ENCODE results near the gene CTSC.
A peak's percentile ranks its signal among the peaks of the same experiment; 100 is the strongest.

The CTSC gene

DNA sequence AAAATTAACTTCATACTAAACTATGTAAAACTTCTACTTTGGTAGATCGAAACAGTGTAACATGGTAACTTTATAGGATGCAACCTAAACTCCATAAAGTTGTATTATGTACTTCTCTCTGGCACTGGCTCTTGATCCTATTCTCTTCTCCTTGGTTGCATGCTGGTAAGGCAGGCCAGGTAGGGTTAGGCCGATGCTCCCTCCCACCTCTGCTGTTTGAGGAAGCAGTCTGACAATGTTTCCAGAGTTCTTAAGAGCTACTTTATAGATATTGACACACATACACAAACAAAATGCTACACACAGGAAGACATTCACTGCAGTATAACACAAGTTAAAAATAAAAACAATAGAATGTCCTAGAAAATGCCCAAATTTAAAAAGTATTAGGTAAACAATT, 22.5 kb downstream of the CTSC start:
- DNase-seq = no peak

DNA sequence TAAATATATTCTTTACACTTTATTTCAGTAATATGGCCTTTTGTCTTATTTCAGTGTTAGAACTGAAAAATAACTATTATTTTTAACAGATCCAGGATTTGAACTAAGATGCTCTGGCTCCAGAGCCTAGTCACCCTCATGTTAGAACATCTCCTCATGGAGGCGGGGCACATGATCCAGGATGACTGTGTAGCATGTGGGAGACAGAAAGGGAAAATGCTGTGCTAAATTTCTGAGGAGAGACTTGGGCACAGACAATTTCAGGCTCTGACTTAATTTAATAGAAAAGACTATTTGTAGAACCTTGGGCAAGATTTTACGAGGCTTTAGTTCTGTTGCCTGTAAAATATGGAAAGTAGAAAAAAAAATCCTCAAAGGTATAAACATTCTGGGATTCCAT, 24.1 kb downstream of the CTSC start:
- DNase-seq = no peak

- DNase-seq = peak; percentile 76
Observed at GRCh38 chr11:88312628-88313027, 24.9 kb downstream of the CTSC start.

GRCh38 chr11:88310246-88310645, 27.3 kb downstream of the CTSC start:
- no peak for DNase-seq

DNA sequence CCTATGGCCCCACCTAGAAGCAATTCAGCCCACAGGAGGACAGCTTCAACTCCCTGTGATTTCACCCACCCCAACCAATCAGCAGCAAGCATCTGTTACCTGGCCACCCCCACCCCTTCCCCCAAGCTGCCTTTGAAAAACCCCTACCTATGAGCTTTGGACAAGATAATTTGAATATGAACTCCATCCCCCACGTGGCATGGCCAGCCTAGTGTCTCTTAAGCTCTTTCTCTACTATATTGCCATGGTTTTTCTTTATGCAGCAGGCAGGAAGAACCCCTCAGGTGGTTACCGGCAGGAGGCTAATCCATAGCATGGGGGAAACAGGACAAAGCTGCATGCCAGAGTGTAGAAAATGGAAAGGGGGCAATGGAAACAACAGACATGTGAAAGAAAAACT, 29.0 kb downstream of the CTSC start:
- no peak for DNase-seq

- no peak for DNase-seq
Observed at GRCh38 chr11:88307749-88308425, 29.6 kb downstream of the CTSC start.

GRCh38 chr11:88306785-88307184, 30.8 kb downstream of the CTSC start:
- DNase-seq = no peak

DNA sequence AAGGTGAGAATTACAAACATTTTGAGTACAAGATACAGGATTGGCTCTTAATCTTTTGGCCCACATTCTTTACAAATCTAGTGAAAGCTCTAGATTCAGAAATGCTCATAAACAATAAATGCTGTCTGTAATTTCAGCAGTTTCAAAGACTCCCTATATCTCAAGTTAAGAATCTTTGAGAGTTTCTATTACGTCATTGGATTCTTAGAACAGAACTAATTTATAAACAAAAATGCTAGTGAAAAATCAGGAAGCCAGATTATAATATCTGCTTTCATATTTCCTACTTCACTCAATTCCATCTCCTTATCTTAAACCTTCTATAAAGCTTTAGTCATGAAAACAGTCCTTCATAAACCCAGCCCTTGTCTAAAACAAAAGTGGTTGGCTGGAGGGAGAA, 32.1 kb downstream of the CTSC start:
- no peak for DNase-seq

GRCh38 chr11:88304352-88304751, 33.2 kb downstream of the CTSC start:
- DNase-seq = no peak

DNA sequence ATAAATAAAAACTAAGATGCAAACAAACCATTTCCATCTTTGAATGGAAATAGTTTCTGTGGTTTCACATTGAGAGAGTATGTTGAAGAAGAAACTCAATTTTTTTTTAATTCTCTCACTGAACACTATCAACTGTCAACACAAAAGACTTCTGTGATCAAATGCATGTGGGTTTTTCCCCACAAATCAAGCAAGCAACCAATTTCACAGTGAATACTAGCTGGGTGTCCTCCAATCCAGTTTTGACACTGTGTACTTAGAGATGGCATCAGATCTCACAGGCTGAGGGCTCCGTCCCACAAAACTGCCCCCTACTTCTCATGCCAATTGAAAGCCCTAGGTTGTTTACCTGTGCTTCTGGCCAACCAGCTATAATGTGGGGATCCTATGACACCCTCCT, 34.5 kb downstream of the CTSC start:
- DNase-seq = no peak

GRCh38 chr11:88301488-88302140, 35.9 kb downstream of the CTSC start:
- DNase-seq = no peak

DNA sequence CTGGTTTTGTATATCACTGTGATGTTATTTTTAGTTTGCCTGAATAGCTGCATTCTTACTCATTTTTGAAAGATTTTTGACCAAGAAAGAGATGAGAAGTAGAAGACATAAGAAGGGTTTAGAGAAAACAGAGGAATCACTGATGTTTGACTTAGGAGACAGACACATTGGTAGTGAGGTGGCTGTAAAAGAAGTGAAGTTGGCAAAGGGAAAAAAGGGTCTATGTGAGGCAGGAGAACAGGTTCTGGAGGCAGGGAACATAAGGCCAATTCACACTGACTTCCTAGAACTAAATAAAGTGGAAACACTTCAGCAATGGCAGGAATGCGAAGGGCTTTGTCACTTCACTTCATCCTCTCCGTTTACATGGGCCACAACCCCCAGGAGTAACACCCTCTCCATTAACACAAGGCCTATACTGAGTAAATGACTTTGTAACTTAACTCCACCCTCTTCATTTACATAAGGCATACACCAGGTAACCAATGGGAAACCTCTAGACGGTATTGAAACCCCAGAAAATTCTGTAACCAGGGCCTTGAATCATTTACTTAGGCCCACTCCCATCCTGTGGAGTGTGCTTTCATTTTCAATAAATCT, 36.5 kb downstream of the CTSC start:
- DNase-seq = no peak

DNA sequence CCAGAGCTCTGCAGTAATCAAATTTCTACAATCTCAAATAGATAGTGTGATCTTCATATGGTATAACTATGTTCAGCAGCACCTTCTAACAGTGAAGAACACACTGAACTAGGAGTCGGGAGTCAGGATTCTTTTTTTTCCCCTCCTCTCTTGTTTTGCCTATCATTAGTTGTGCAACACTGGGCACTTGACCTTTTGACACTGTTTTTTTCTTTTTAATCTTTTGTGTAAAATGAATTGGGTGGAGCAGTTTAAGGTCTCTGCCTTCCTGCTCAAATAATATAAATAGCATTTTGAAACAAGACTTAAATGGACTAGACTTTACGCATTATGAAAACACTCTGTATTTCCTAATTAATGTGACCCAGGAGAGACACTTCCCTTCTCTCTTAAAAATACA, 39.7 kb downstream of the CTSC start:
- peak; percentile 63 for DNase-seq

- DNase-seq = peak; percentile 63
Observed at GRCh38 chr11:88297421-88297820, 40.1 kb downstream of the CTSC start.

DNA sequence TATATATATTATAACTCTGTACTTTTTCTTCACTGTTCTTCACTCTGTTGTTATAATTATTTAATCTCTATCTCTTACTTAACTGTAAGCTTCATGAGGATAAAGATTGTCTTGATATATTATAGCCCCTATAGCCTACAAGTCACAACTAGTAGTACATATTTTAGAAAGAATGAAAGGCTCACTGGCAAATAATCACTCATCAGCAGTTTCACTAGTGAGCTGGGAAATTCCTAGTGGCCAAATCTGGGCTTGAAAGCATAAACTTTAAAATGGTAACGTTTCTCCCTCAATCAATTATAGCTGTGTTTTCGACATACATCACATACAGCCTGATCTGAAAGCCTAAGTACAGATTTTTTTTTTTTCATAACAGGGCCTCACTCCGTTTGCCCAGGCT, 42.5 kb downstream of the CTSC start:
- DNase-seq = no peak

- no peak for DNase-seq
Observed at GRCh38 chr11:88293931-88294330, 43.6 kb downstream of the CTSC start.

DNA sequence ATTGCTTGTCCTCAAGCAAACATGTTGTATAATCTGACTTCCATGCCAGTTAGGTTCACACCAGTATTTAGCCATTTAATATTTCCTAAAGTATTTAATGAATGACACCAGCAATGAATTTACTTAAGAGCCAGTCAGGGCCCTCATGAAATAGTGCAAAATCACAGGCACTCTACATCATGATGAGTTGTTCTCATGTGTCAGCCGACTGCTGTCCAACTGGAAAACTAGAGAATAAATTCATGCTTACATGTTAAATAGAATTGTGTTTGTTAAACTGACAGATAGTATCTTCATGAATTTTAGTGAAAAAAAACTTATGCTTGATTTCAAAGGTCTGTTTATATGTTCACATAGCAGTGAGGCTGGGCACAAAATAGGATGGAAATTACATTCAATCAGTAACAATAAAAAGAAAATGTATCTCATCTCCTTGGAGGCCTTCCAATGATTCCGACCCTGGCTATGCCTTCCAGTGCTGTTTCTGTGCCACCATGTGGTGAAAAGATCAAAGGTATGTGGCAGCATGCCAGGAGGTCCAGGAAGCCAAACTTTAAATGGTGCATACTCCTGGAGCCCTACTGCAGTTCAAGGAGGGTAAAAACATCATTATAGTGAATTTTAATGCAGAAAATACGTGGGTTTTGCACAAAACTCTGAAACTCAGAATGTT, 45.2 kb downstream of the CTSC start:
- DNase-seq = no peak

GRCh38 chr11:88288560-88288959, 49.0 kb downstream of the CTSC start:
- no peak for DNase-seq

GRCh38 chr11:88284336-88285050, 53.0 kb downstream of the CTSC start:
- peak; percentile 39 for DNase-seq

- DNase-seq = peak; percentile 57
Observed at GRCh38 chr11:88282747-88283515, 54.6 kb downstream of the CTSC start.

GRCh38 chr11:88281317-88281712, 56.2 kb downstream of the CTSC start:
- DNase-seq = peak; percentile 82

DNA sequence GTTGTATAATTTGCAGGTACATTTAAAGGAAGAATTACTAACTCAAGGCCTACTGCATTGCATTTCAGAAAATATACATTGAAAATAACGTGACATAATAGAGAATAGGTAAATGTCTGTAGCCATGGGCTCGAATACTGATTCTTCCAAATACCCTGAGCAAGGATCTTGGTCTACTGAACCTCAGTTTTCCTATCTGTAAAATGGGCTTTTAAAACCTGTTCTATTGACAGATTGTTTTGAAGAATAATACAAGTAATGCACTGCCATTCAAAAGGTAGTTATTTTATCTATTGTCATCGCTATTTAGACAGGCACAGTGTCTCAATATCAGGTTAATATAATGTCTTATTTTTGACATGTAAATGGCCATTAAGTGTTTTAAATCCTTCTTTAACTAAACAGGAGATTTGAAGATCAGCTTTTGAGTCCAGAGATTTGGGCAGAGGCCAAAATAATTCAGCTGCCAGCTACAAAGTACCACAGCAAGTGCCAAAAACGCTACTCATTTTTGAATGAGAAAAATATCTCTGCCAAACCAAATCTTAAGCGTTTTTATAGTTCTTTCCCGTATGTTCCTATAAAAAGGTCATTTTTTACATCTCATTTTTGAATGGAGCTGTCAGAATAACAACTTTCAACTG, 56.7 kb downstream of the CTSC start:
- DNase-seq = no peak
